Suprapubic skin (tissue), 4 donors: Measurements from ENCODE around the gene TRMT61B. TPM values are rescaled to one million over a fixed set of nuclear protein-coding genes. Genes with fewer than 3 reads are reported as not detected.
A peak's percentile ranks its signal among the peaks of the same experiment; 100 is the strongest.

Experiments
- DNase-seq, 2 donors: peaks; one replicate each; pipeline ENCODE4 v3.0.0-alpha.2; 2019; ENCODE audit warnings: low spot score in 2 of 2
- H3K27ac ChIP-seq: fragments of 200-600 bp; sonication (generic); one replicate; pipeline ENCODE4 v1.5.1; 2019
- H3K27me3 ChIP-seq: fragments of 200-600 bp; sonication (generic); one replicate; pipeline ENCODE4 v1.5.1; 2019
- H3K36me3 ChIP-seq: fragments of 200-600 bp; sonication (generic); one replicate; pipeline ENCODE4 v1.5.1; 2019
- H3K4me1 ChIP-seq: fragments of 200-600 bp; sonication (generic); one replicate; pipeline ENCODE4 v1.5.1; 2019
- H3K4me3 ChIP-seq: fragments of 200-600 bp; sonication (generic); one replicate; pipeline ENCODE4 v1.5.1; 2019; ENCODE audit warnings: mild to moderate bottlenecking
- H3K9me3 ChIP-seq: fragments of 200-600 bp; sonication (generic); one replicate; pipeline ENCODE4 v1.5.1; 2019
- CTCF ChIP-seq, 2 donors: fragments of 200-600 bp in 1 of 2; fragments of 450-650 bp in 1 of 2; sonication (generic) in 1 of 2; IDR thresholded peaks; one replicate each; pipeline ENCODE4 v1.5.1; 2016 to 2019; ENCODE audit warnings: antibody characterized with exemption in 2 of 2, mild to moderate bottlenecking in 1 of 2, moderate library complexity in 1 of 2
- EP300 ChIP-seq: sonication (generic); formaldehyde crosslinking; IDR thresholded peaks from one replicate; pipeline ENCODE4 v1.6.1; 2017; ENCODE audit warnings: antibody characterized with exemption
- POLR2A ChIP-seq, 2 donors: fragments of 450-650 bp; IDR thresholded peaks; one replicate each; pipeline ENCODE4 v1.6.1; 2017; ENCODE audit warnings: antibody characterized with exemption in 2 of 2, mild to moderate bottlenecking in 2 of 2, moderate library complexity in 2 of 2
- POLR2AphosphoS5 ChIP-seq, 3 donors: sonication (generic); formaldehyde crosslinking; IDR thresholded peaks; one replicate each; pipeline ENCODE4 v1.6.1; 2017; ENCODE audit warnings: antibody characterized with exemption in 3 of 3
- WGBS: methylation state at CpG from one replicate; pipeline ENCODE4 v1.1.5; 2018; 5-methylcytosine and 5-hydroxymethylcytosine counted together
- total RNA-seq, 4 donors: library from RNA; depleted of rRNA; stranded (reverse); fragments of >200 nt; gene quantifications; one replicate each; pipeline ENCODE4 v1.1.0, GENCODE V29; 2016

TRMT61B gene
- total RNA-seq, result 10 to 100 TPM in 3 of 4 donors, 1 to 10 TPM in 1; 9.4 to 14.5 (median 10.8) TPM

GRCh38 chr2:28870146-28870891, at the start of gene TRMT61B:
TSS of gene TRMT61B (minus strand) at chr2:28870309. CDS start at chr2:28870277, 32 bp downstream.
- TF ChIP-seq POLR2A (IDR thresholded peaks at IDR 0.05) (peak in 1 of 2 donors; percentile 65), EP300 (no peak), CTCF (IDR thresholded peaks at IDR 0.05) (no peak), POLR2AphosphoS5 (IDR thresholded peaks at IDR 0.05) (peak; percentile 55 to 96 (median 76))
- H3K4me3 ChIP-seq, result peak within 1 kb of the TSS; percentile 94
- H3K4me1 ChIP-seq, result peaks cover 39% of the 10 kb centered on the region

GRCh38 chr2:28915939-28916338, 45.8 kb upstream of the TRMT61B start:
- TF ChIP-seq EP300 (no peak), POLR2A (IDR thresholded peaks at IDR 0.05) (no peak), CTCF (IDR thresholded peaks at IDR 0.05) (no peak)
- Histone ChIP-seq H3K27me3 (no peaks in the 10 kb centered on the region), H3K4me3 (no peak overlapping the region), H3K27ac (no peak overlapping the region), H3K36me3 (peaks cover 68% of the 10 kb centered on the region), H3K9me3 (no peaks in the 10 kb centered on the region), H3K4me1 (no peaks in the 10 kb centered on the region)
- 75% methylated on average over 1 of the region's 1 CpG for WGBS
- no peak for DNase-seq

More at GRCh38 chr2:28870146-28870891, at the start of gene TRMT61B:
- Histone ChIP-seq H3K36me3 (no peaks in the 10 kb centered on the region), H3K27me3 (no peaks in the 10 kb centered on the region), H3K9me3 (no peaks in the 10 kb centered on the region), H3K27ac (peak within 1 kb of the TSS; percentile 85)
- DNase-seq, result peak; percentile 95
- WGBS, result 2% methylated on average over 19 of the region's 57 CpGs

GRCh38 chr2:28909655-28910353, 39.7 kb upstream of the TRMT61B start:
- Histone ChIP-seq H3K36me3 (peaks cover 69% of the 10 kb centered on the region), H3K4me3 (no peak overlapping the region), H3K9me3 (no peaks in the 10 kb centered on the region), H3K4me1 (no peaks in the 10 kb centered on the region), H3K27ac (no peak overlapping the region), H3K27me3 (no peaks in the 10 kb centered on the region)
- DNase-seq, result no peak
- WGBS, result 85% methylated on average over 6 of the region's 6 CpGs
- TF ChIP-seq POLR2A (IDR thresholded peaks at IDR 0.05) (no peak), EP300 (no peak), CTCF (IDR thresholded peaks at IDR 0.05) (no peak), POLR2AphosphoS5 (IDR thresholded peaks at IDR 0.05) (no peak)

GRCh38 chr2:28908172-28908571, 38.1 kb upstream of the TRMT61B start:
- H3K36me3 ChIP-seq, result peaks cover 54% of the 10 kb centered on the region

More at GRCh38 chr2:28908172-28908571, 38.1 kb upstream of the TRMT61B start:
- H3K4me1 ChIP-seq, result no peaks in the 10 kb centered on the region
- H3K9me3 ChIP-seq, result no peaks in the 10 kb centered on the region
- WGBS, result 0% methylated on average over 1 of the region's 1 CpG
- no peak for DNase-seq
- H3K27ac ChIP-seq, result no peak overlapping the region
- no peaks in the 10 kb centered on the region for H3K27me3 ChIP-seq
- no peak overlapping the region for H3K4me3 ChIP-seq
- TF ChIP-seq CTCF (IDR thresholded peaks at IDR 0.05) (no peak), EP300 (no peak), POLR2AphosphoS5 (IDR thresholded peaks at IDR 0.05) (no peak)
